DMS153 (cell line): ENCODE data around the gene P2RX6.

Experiments used
- DNase-seq: peaks from one replicate; lab custom pipeline; 2025; lab: John Stamatoyannopoulos, UW

P2RX6 gene

GRCh38 chr22:21075516-21076138 lies 60.7 kb downstream of the P2RX6 start:
- DNase-seq = no peak

GRCh38 chr22:21076912-21077625 lies 62.1 kb downstream of the P2RX6 start:
- DNase-seq = no peak
